Gastroesophageal sphincter (tissue), 4 donors: Measurements from ENCODE around the gene TBC1D24. TPM values are rescaled to one million over a fixed set of nuclear protein-coding genes. Genes with fewer than 3 reads are reported as not detected.
"Not testable (repeated sequence)": the region's sequence is repeated elsewhere in the genome, so short reads cannot be mapped to it uniquely, and the experiment has no call there.

Source experiments
- ATAC-seq: fragments of 150-250 bp; one replicate; pipeline ENCODE4 v1.9.1; 2016; ENCODE audit warnings: mild to moderate bottlenecking, moderate library complexity
- H3K27ac ChIP-seq, 4 donors: fragments of 200-600 bp; sonication (generic) in 3 of 4; 1 replicate in 3 of 4; 2 replicates in 1 of 4; pipeline ENCODE4 v1.5.1; 2016 to 2019
- H3K27me3 ChIP-seq: fragments of 200-600 bp; sonication (generic); one replicate; pipeline ENCODE4 v1.5.1; 2019
- H3K36me3 ChIP-seq, 2 donors: fragments of 200-600 bp; sonication (generic); one replicate each; pipeline ENCODE4 v1.5.1; 2019; ENCODE audit warnings: control low read depth in 1 of 2
- H3K4me1 ChIP-seq, 3 donors: fragments of 200-600 bp; sonication (generic); 1 replicate in 2 of 3; 2 replicates in 1 of 3; pipeline ENCODE4 v1.5.1; 2016 to 2019; ENCODE audit warnings: control low read depth in 2 of 3
- H3K4me3 ChIP-seq, 2 donors: fragments of 200-600 bp; sonication (generic); one replicate each; pipeline ENCODE4 v1.5.1; 2019; ENCODE audit warnings: mild to moderate bottlenecking in 1 of 2, moderate library complexity in 1 of 2
- H3K9me3 ChIP-seq, 3 donors: fragments of 200-600 bp; sonication (generic); one replicate each; pipeline ENCODE4 v1.5.1; 2017 to 2019; ENCODE audit warnings: control low read depth in 2 of 3
- EP300 ChIP-seq: sonication (generic); formaldehyde crosslinking; IDR thresholded peaks from one replicate; pipeline ENCODE4 v1.6.1; 2017; ENCODE audit warnings: antibody characterized with exemption, mild to moderate bottlenecking
- POLR2A ChIP-seq, 2 donors: fragments of 450-650 bp; IDR thresholded peaks; one replicate each; pipeline ENCODE4 v1.6.1; 2017; ENCODE audit warnings: antibody characterized with exemption in 2 of 2, mild to moderate bottlenecking in 2 of 2, moderate library complexity in 1 of 2
- POLR2AphosphoS5 ChIP-seq: sonication (generic); formaldehyde crosslinking; IDR thresholded peaks from one replicate; pipeline ENCODE4 v1.6.1; 2017; ENCODE audit warnings: antibody characterized with exemption
- WGBS, 2 donors: methylation state at CpG; one replicate each; pipeline ENCODE4 v1.1.5; 2018; ENCODE audit warnings: low coverage in 1 of 2; 5-methylcytosine and 5-hydroxymethylcytosine counted together
- total RNA-seq, 4 donors: library from RNA; depleted of rRNA; stranded (reverse); fragments of >200 nt; gene quantifications; one replicate each; pipeline ENCODE4 v1.1.0, GENCODE V29; 2016
- TF ChIP-seq, protein P1 (sequence below), 4 experiments: fragments of 200-600 bp in 2 of 4; fragments of 450-650 bp in 2 of 4; sonication (generic) in 1 of 4; IDR thresholded peaks; one replicate each; pipeline ENCODE4 v1.5.1; 2017 to 2019; ENCODE audit warnings: antibody characterized with exemption in 4 of 4, mild to moderate bottlenecking in 2 of 4, moderate library complexity in 2 of 4

TBC1D24 gene
- total RNA-seq, 4 donors from 2014 or later: 6.2 to 18.4 (median 14.2) TPM

DNA sequence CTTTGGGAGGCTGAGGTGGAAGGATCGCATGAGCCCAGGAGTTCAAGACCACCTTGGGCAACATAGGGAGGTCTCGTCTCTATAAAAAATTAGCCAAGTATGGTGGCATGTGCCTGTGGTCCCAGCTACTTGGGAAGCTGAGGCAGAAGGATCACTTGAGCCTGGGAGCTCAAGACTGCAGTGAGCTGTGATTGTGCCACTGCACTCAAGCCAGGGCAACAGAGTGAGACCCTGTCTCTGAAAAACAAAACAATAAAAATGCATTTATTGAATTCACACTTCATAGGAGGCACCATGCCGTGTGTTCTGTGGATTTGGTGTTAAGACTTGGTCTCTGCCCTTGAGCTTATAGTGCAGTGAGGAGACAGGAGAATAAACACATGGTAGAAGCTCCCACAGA is 2.4 kb downstream of the TBC1D24 start:
- no peak overlapping the region for H3K4me3 ChIP-seq
- WGBS, 2 donors: 87 to 95% methylated on average over 3 of the region's 3 CpGs
- no peaks in the 10 kb centered on the region for H3K9me3 ChIP-seq
- H3K27ac ChIP-seq: no peak overlapping the region
- H3K4me1 ChIP-seq: peaks cover 0 to 44% (median 21%) of the 10 kb centered on the region in 3 donors
- no peaks in the 10 kb centered on the region for H3K36me3 ChIP-seq
- peaks cover 14% of the 10 kb centered on the region for H3K27me3 ChIP-seq
- TF ChIP-seq POLR2A (IDR thresholded peaks at IDR 0.05) (no peak), EP300 (no peak), POLR2AphosphoS5 (no peak)
- TF ChIP-seq, protein P1, sequence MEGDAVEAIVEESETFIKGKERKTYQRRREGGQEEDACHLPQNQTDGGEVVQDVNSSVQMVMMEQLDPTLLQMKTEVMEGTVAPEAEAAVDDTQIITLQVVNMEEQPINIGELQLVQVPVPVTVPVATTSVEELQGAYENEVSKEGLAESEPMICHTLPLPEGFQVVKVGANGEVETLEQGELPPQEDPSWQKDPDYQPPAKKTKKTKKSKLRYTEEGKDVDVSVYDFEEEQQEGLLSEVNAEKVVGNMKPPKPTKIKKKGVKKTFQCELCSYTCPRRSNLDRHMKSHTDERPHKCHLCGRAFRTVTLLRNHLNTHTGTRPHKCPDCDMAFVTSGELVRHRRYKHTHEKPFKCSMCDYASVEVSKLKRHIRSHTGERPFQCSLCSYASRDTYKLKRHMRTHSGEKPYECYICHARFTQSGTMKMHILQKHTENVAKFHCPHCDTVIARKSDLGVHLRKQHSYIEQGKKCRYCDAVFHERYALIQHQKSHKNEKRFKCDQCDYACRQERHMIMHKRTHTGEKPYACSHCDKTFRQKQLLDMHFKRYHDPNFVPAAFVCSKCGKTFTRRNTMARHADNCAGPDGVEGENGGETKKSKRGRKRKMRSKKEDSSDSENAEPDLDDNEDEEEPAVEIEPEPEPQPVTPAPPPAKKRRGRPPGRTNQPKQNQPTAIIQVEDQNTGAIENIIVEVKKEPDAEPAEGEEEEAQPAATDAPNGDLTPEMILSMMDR (IDR thresholded peaks at IDR 0.05): no peak
- no peak for ATAC-seq

DNA sequence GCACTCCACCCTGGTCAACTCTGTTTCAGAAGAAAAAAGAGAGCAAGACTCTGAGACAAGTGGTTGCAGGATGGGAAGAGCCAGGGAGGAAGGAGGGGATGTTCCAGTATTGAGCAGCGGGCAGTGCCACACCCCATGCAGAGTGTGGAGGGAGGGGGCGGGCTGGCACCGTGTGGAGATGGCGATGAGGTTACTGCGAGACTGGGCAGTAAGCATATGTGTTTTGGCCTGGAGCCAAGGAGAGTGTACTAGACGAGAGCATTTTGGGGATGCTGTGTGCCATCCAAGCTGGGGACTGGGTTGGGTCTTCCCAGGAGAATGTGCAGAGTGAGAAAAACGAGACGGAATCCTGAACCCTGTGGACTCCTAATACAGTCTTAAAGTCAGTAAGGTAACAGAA is 3.4 kb downstream of the TBC1D24 start:
- H3K27me3 ChIP-seq: peaks cover 5% of the 10 kb centered on the region
- H3K27ac ChIP-seq: no peak overlapping the region
- H3K4me3 ChIP-seq: no peak overlapping the region
- no peaks in the 10 kb centered on the region for H3K9me3 ChIP-seq
- peaks cover 0 to 45% (median 26%) of the 10 kb centered on the region in 3 donors for H3K4me1 ChIP-seq
- WGBS, 2 donors: 68 to 75% methylated on average over 4 to 8 of the region's 8 CpGs
- no peaks in the 10 kb centered on the region for H3K36me3 ChIP-seq
- no peak for TF ChIP-seq POLR2A (IDR thresholded peaks at IDR 0.05)
- TF ChIP-seq, protein P1 (IDR thresholded peaks at IDR 0.05): no peak
- no peak for TF ChIP-seq EP300
- TF ChIP-seq POLR2AphosphoS5: no peak
- ATAC-seq: no peak

DNA sequence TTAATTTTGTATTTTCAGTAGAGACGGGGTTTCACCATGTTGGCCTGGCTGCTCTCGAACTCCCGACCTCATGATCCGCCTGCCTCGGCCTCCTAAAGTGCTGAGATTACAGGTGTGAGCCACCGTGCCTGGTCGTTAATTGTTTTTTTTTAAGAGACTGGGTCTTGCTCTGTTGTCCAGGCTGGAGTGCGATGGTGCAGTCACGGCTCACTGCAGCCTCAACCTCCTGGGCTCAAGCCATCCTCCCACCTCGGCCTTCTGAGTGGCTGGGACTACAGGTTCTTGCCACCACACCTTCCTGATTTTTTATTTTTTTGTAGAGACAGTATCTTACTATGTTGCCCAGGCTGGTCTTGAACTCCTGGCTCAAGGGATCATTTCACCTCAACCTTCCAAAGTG is 5.1 kb downstream of the TBC1D24 start:
- H3K4me1 ChIP-seq: peaks cover 0 to 48% (median 21%) of the 10 kb centered on the region in 3 donors
- H3K36me3 ChIP-seq, H3K9me3 ChIP-seq, H3K27me3 ChIP-seq, H3K27ac ChIP-seq, H3K4me3 ChIP-seq, ATAC-seq: not testable (repeated sequence)
- WGBS, 2 donors: 90% methylated on average over 8 of the region's 10 CpGs; no CpG with 5 or more reads in 1 of the 2 donors

DNA sequence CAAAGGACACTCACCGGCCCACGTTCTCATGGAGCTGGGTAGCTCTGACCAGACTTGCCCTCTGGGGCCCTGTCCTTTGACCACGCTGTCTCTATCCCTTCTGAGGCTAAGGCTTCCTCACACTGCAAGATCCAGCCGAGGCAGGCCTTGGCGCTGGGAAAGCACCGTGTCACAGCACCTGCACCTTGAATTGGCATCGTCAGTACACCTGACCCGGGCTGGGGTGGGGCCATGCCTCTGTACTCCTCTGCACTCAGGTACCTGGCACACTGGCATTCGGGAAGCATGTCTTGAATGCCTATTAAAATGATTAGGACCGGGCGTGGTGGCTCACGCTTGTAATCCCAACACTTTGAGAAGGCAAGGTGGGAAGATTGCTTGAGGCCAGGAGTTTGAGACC is 6.0 kb downstream of the TBC1D24 start:
- Histone ChIP-seq H3K9me3 (no peaks in the 10 kb centered on the region), H3K27ac (no peak overlapping the region), H3K4me3 (no peak overlapping the region), H3K4me1 (peaks cover 0 to 42% (median 15%) of the 10 kb centered on the region in 3 donors), H3K27me3 (no peaks in the 10 kb centered on the region), H3K36me3 (peaks cover 0 to 4% of the 10 kb centered on the region in 2 donors)
- TF ChIP-seq, protein P1 (IDR thresholded peaks at IDR 0.05): no peak
- TF ChIP-seq POLR2A (IDR thresholded peaks at IDR 0.05) (no peak), EP300 (no peak), POLR2AphosphoS5 (no peak)
- ATAC-seq: no peak
- 82 to 83% methylated on average over 3 to 6 of the region's 12 CpGs for WGBS, 2 donors

DNA sequence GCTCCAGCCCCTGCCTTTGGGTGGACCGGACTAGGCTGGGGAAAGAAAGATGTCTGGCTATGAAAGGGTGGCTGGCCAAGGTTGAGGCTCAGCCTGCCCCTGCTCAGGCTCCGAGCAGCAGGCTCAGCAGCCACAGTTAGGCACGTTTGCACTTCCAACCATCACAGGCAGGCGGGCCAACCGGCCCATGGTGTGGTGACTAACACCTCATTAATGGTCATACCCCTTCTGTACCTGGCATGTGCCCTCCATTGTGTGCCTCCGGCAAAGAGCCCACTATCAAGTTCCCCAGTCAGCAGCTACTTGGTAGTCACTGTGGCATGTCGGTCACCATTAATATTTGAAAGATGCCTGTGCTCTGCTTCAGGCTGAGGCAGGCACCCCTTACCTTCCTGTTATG is 6.7 kb downstream of the TBC1D24 start:
- Histone ChIP-seq H3K27ac (peak overlapping the region in 2 of 4 donors; percentile 84 to 85), H3K4me3 (no peak overlapping the region), H3K27me3 (no peaks in the 10 kb centered on the region), H3K4me1 (peaks cover 0 to 42% (median 10%) of the 10 kb centered on the region in 3 donors), H3K9me3 (no peaks in the 10 kb centered on the region), H3K36me3 (peaks cover 0 to 8% of the 10 kb centered on the region in 2 donors)
- WGBS, 2 donors: 90% methylated on average over 2 of the region's 7 CpGs; no CpG with 5 or more reads in 1 of the 2 donors
- TF ChIP-seq POLR2A (IDR thresholded peaks at IDR 0.05) (no peak), POLR2AphosphoS5 (no peak), EP300 (no peak)
- TF ChIP-seq, protein P1 (IDR thresholded peaks at IDR 0.05): no peak
- no peak for ATAC-seq
